ENCODE measurements around the gene SMPD2.

Gene SMPD2

DNA sequence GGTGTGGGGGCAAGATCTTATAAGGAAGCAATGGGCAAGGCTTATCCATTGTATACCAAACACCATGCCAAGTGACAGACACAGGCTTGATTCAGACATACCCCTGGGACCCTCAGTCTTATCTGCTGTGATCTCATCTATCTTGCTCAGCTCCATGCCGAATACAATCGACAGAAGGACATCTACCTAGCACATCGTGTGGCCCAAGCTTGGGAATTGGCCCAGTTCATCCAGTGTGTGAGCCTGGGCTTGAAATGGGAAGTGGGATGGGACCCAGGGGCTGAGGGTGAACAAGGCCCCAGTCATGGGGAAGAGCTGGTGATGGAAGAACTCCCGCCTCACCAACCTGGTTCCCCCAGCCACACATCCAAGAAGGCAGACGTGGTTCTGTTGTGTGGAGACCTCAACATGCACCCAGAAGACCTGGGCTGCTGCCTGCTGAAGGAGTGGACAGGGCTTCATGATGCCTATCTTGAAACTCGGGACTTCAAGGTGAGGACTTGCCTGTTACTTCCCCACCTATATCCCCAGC, 1.9 kb downstream of the SMPD2 start:
- H3K4me3 ChIP-seq (ENCODE audit: low read depth, low read length), result no peak overlapping the region
- DNase-seq (ENCODE audit: low read depth), result no peak
- TF ChIP-seq, protein P1, sequence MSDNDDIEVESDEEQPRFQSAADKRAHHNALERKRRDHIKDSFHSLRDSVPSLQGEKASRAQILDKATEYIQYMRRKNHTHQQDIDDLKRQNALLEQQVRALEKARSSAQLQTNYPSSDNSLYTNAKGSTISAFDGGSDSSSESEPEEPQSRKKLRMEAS (IDR thresholded peaks at IDR 0.05; ENCODE audit: low read depth, low read length), result no peak
- TF ChIP-seq POLR2A (IDR thresholded peaks at IDR 0.05; ENCODE audit: extremely low read depth, insufficient read length) (no peak), MYC (IDR thresholded peaks at IDR 0.05; ENCODE audit: low read depth, low read length) (no peak)
- TF ChIP-seq, protein P2, sequence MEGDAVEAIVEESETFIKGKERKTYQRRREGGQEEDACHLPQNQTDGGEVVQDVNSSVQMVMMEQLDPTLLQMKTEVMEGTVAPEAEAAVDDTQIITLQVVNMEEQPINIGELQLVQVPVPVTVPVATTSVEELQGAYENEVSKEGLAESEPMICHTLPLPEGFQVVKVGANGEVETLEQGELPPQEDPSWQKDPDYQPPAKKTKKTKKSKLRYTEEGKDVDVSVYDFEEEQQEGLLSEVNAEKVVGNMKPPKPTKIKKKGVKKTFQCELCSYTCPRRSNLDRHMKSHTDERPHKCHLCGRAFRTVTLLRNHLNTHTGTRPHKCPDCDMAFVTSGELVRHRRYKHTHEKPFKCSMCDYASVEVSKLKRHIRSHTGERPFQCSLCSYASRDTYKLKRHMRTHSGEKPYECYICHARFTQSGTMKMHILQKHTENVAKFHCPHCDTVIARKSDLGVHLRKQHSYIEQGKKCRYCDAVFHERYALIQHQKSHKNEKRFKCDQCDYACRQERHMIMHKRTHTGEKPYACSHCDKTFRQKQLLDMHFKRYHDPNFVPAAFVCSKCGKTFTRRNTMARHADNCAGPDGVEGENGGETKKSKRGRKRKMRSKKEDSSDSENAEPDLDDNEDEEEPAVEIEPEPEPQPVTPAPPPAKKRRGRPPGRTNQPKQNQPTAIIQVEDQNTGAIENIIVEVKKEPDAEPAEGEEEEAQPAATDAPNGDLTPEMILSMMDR (IDR thresholded peaks at IDR 0.05; ENCODE audit: low read depth, low read length), result no peak

GRCh38 chr6:109443425-109443950, 3.0 kb downstream of the SMPD2 start:
- H3K4me3 ChIP-seq (ENCODE audit: low read depth, low read length), result no peak overlapping the region
- TF ChIP-seq MYC (IDR thresholded peaks at IDR 0.05; ENCODE audit: low read depth, low read length) (no peak), POLR2A (IDR thresholded peaks at IDR 0.05; ENCODE audit: extremely low read depth, insufficient read length) (no peak)
- TF ChIP-seq, protein P2 (IDR thresholded peaks at IDR 0.05; ENCODE audit: low read depth, low read length), result no peak
- TF ChIP-seq, protein P1 (IDR thresholded peaks at IDR 0.05; ENCODE audit: low read depth, low read length), result no peak
- no peak for DNase-seq (ENCODE audit: low read depth)

GRCh38 chr6:109445382-109445781, 4.9 kb downstream of the SMPD2 start:
- no peak overlapping the region for H3K4me3 ChIP-seq (ENCODE audit: low read depth, low read length)
- DNase-seq (ENCODE audit: low read depth), result no peak
- TF ChIP-seq MYC (IDR thresholded peaks at IDR 0.05; ENCODE audit: low read depth, low read length) (no peak), POLR2A (IDR thresholded peaks at IDR 0.05; ENCODE audit: extremely low read depth, insufficient read length) (no peak)
- TF ChIP-seq, protein P2 (IDR thresholded peaks at IDR 0.05; ENCODE audit: low read depth, low read length), result no peak
- TF ChIP-seq, protein P1 (IDR thresholded peaks at IDR 0.05; ENCODE audit: low read depth, low read length), result no peak

- H3K4me3 ChIP-seq (ENCODE audit: low read depth, low read length), result no peak overlapping the region
- TF ChIP-seq POLR2A (IDR thresholded peaks at IDR 0.05; ENCODE audit: extremely low read depth, insufficient read length) (no peak), MYC (IDR thresholded peaks at IDR 0.05; ENCODE audit: low read depth, low read length) (no peak)
- TF ChIP-seq, protein P1 (IDR thresholded peaks at IDR 0.05; ENCODE audit: low read depth, low read length), result no peak
- TF ChIP-seq, protein P2 (IDR thresholded peaks at IDR 0.05; ENCODE audit: low read depth, low read length), result no peak
- no peak for DNase-seq (ENCODE audit: low read depth)
Measured at GRCh38 chr6:109446072-109446471, 5.5 kb downstream of the SMPD2 start.

DNA sequence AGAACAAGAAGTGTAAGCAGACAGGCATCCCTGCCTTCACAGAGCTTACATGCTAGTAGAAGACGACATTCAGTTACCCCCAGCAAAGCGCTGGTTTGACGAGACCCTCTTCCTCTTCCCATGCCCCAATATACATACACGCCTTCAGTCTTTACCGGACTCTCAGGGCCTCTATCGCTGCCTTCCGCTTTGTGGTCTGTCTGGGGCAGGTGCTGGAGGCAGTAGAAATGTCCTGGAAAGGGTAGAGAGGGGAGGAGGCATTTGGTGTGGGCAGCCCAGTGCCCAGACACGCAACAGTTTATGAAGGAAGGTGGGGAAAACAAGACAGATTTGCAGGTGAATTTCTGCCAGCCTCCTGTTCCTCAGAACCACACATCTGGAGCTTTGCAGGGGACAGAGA, 6.0 kb downstream of the SMPD2 start:
- TF ChIP-seq, protein P2 (IDR thresholded peaks at IDR 0.05; ENCODE audit: low read depth, low read length), result no peak
- TF ChIP-seq, protein P1 (IDR thresholded peaks at IDR 0.05; ENCODE audit: low read depth, low read length), result no peak
- no peak for TF ChIP-seq POLR2A (IDR thresholded peaks at IDR 0.05; ENCODE audit: extremely low read depth, insufficient read length)
- TF ChIP-seq MYC (IDR thresholded peaks at IDR 0.05; ENCODE audit: low read depth, low read length), result no peak
- no peak overlapping the region for H3K4me3 ChIP-seq (ENCODE audit: low read depth, low read length)
- DNase-seq (ENCODE audit: low read depth), result no peak

Measured in NB4 (cell line).